GM21529 (cell line): ENCODE data around the gene C2CD4A.

Source experiments
- ATAC-seq: cut with Tn5 transposase; IDR thresholded peaks from one replicate; pipeline ENCODE4 v1.9.1; 2021; ENCODE audit not compliant: unreplicated experiment

The C2CD4A gene

DNA sequence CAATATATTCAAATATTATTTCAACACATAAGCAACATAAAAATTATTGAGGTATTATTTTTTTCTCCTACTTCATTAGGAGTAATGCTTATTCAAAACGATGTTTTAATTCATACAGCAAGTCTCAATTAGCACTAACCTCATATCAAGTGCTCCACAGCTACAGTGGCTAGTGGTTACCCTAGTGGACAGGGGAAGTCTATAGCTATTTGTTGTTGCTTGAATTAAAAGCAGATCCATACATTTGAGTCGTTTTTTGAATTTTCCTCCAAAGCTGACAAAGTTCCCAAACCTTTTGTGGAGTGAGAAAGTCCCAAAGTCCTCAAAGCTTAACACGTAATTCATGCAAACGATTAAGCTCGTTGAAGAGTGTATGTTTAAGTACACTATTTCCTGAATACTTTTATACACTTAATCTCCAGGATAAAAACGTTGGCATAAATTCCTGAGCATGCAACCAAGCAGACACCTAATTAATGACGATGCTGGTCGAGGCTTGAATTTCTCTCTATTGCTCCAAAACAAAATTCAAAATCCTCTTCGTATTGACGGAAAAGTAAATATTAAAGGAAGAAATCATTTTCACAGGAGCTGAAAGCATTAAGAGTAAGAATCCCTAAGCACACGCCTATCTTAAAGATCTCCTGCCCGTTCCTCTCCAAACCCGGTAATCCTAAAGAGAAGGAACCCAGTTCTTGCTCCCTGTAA, 7.5 kb upstream of the C2CD4A start:
- ATAC-seq, result no peak

GRCh38 chr15:62059816-62060112, 7.0 kb upstream of the C2CD4A start:
- peak; percentile 80 for ATAC-seq

DNA sequence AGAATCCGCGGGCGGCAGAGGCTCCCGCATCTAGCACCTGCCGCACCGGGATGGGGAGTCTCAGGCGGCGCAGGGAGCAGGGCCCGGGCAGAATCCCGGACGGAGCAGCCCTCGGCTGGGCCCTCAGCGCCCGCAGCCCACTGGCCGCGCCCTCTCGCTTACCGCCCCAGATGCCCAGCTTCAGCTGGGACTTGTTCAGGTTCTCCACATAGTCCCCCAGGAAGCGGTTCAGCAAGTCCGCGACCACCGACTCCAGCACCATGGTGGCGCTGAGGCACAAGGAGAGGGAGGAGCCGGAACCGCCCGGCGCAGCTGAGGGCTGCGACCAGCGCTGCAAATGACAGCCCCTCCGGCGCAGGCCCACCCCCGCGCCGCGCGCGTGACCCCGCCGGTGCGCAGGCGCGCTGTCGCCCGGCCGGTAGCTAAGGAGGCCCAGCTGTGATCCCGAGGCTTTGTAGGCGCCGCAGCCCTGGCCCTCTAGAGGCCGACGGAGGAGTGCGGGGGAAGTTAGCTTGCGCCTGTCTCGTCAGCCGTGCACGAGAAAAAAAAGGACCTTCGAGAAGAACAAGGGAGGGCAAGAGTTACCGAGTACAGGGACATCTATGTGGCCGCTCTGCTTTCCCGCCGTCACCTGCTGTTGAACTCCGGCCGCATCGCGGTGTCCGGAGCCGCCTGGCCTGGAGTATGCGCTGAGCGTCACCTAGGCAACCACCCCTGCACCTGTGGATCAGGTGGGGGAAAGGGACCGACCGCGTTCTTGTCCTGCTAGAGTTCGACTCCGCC, 6.5 kb upstream of the C2CD4A start, which contains the start of gene VPS13C:
VPS13C (minus strand) TSS at position 335 of the 783 bp plus-strand sequence; CDS start at position 262, 73 bp downstream.
- ATAC-seq, result peak; percentile 82

GRCh38 chr15:62060896-62061280, 5.9 kb upstream of the C2CD4A start:
- peak; percentile 1 for ATAC-seq

GRCh38 chr15:62063825-62064635, 2.7 kb upstream of the C2CD4A start:
- ATAC-seq, result no peak

DNA sequence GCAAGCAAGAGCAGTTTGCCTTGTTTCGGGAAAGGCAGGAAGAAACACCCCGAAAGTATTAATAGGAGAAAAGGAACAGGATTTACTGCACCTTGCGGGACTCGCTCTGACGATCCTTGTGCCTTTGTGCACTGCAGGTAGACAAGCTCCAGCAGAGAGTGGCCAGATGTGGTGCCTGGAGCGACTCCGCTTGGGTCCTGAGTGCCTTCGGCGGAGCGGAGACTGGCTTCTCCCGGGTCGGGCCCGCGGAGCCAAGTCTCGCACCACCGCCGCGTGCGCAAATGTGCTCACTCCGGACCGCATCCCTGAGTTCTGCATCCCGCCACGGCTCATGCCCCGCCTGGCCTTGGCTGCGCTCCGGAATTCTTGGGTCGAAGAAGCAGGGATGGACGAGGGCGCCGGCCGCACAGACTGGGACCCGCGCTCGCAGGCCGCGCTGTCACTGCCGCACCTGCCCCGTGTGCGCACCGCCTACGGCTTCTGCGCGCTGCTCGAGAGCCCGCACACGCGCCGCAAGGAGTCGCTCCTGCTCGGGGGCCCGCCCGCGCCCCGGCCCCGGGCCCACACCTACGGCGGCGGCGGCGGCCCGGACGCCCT, 769 bp downstream of the C2CD4A start:
- ATAC-seq, result peak; percentile 44

GRCh38 chr15:62068071-62068809, 1.5 kb downstream of the C2CD4A start:
- ATAC-seq, result peak; percentile 44

- no peak for ATAC-seq
Measured at GRCh38 chr15:62068810-62069167, 2.0 kb downstream of the C2CD4A start.

- no peak for ATAC-seq
Measured at GRCh38 chr15:62069551-62069950, 2.8 kb downstream of the C2CD4A start.

GRCh38 chr15:62071711-62072308, 5.0 kb downstream of the C2CD4A start:
- no peak for ATAC-seq

- no peak for ATAC-seq
Measured at GRCh38 chr15:62075595-62076277, 9.0 kb downstream of the C2CD4A start.

DNA sequence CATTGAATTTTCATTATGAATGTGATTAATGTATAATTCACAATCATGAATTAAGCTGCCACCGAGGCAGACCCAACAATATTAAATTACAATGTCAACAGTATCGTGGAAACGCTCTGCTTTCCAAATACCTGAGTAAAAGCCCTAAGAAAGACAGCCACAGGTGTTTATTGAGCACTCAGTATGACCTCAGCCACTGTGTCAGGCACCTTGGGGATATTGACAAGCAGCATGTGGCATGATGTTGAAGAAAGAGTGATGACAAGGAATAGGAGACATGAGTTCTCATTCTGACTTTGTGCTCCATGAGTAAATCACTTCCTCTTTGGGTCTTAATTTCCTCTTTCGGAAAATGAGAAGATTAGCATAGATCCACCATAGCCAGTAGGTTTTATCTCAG, 12.8 kb downstream of the C2CD4A start:
- no peak for ATAC-seq

GRCh38 chr15:62083194-62084154, 16.7 kb downstream of the C2CD4A start:
- no peak for ATAC-seq

GRCh38 chr15:62085740-62086139, 19.0 kb downstream of the C2CD4A start:
- ATAC-seq, result no peak

DNA sequence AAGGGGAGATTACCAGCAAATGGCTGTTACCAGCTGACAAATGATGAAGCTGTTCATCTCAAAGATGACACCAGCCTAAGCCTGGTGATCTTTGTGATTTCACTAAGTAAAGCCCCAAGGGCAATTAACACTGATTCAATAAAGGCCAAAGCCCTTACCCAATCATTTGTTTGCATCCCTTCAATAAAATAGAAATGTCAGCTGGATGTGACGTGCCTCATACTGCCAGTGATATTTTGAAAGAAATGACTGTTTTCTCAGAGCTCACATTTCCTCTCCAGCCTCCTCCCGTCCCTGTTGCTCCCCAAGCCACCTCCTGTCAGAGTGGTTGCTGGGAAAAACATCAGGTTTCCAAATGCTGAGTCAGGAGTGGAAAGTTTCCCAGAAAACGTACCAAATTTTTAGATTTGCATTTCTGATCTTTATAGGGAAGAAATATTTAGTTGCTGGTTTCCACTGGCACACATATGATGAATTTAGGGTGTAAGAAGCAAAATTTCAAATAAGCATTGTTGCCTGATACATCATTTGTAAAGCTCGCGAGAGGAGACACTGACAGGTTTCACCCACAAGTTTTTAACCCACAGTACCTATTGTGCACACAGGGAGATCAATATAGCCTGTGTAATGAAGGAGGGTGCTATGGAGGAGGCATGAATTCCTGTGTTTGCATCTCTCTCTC, 21.0 kb downstream of the C2CD4A start:
- ATAC-seq, result no peak

DNA sequence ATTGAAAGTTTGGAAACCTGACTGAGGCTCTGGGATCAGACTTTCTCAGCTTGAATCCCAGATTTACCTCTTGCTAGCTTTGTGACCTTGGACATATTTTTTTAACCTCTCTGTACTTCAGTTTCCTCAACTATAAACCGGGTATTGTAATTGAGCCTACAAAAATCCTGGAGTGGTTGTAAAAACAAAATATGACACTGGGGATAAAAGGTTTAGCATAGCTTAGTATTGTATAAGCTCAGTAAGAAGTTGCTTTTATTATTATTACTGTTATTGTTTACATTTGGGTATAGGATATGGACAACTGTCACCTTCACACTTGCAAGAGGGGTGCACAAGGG, 21.5 kb downstream of the C2CD4A start:
- ATAC-seq, result no peak

DNA sequence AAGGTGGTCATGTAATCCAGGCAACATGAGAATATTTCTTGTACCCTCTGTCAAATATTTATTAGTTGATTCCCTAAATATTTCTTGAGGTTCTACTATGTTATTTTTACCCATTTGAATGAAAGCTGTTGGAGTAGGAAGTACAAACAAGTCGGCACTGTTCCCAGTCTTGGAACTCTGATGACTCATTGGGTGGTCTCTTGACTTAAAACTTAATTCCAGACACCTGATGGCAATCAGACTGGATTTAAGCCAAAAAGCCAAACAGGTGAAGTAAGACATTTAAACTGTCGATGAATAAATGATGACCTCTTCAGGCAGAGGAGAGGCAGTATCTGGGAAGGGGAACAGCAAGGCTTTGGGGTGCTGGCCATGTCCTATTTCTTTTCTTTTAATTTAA, 22.8 kb downstream of the C2CD4A start:
- no peak for ATAC-seq

DNA sequence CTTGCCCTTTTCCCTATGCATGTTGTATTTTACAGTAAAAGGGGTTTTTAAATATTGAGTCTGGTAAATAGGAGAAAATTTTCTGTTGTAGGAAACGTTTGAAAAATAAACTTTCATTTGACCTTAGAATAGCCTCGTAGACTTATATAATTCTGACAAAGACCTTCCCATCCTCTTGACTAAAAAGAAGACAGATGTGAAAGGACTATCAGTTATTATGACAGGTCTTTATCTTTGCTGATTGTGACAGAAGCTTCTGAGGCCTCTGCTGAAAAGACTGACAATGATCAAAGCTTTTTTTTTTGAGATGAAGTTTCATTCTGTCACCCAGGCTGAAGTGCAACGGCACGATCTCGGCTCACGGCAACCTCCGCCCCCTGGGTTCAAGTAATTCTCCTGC, 24.2 kb downstream of the C2CD4A start:
- no peak for ATAC-seq
